Ovary (tissue), 9 donors: Measurements from ENCODE around the gene ENTR1. TPM values are rescaled to one million over a fixed set of nuclear protein-coding genes. Genes with fewer than 3 reads are reported as not detected.

Experiments used
- DNase-seq, 5 donors: peaks; one replicate each; pipeline ENCODE4 v3.0.0-alpha.2; 2019 to 2020
- H3K27ac ChIP-seq, 2 donors: fragments of 200-600 bp; one replicate each; pipeline versions ENCODE4 v1.5.1 to v1.8.0; 2019 to 2022
- H3K27me3 ChIP-seq: fragments of 200-600 bp; one replicate; pipeline ENCODE4 v1.8.0; 2022
- H3K36me3 ChIP-seq: fragments of 200-600 bp; sonication (generic); one replicate; pipeline ENCODE4 v1.5.1; 2019
- H3K4me1 ChIP-seq: one replicate; pipeline ENCODE4 v1.8.1; 2013; ENCODE audit warnings: mild to moderate bottlenecking, moderate library complexity; ENCODE audit not compliant: insufficient read depth
- H3K4me3 ChIP-seq: fragments of 200-600 bp; sonication (generic); one replicate; pipeline ENCODE4 v1.5.1; 2017
- H3K9me3 ChIP-seq, 2 donors: fragments of 200-600 bp in 1 of 2; sonication (generic) in 1 of 2; one replicate each; pipeline versions ENCODE4 v1.5.1 to v1.8.1; 2013 to 2019; ENCODE audit warnings: mild to moderate bottlenecking in 1 of 2, moderate library complexity in 1 of 2
- CTCF ChIP-seq, 3 donors: fragments of 450-650 bp in 2 of 3; fragments of 200-600 bp in 1 of 3; IDR thresholded peaks; one replicate each; pipeline versions ENCODE4 v1.5.1 to v1.8.0; 2016 to 2022; ENCODE audit warnings: antibody characterized with exemption in 3 of 3, mild to moderate bottlenecking in 1 of 3
- EP300 ChIP-seq: sonication (generic); formaldehyde crosslinking; IDR thresholded peaks from one replicate; pipeline ENCODE4 v1.6.1; 2017; ENCODE audit warnings: antibody characterized with exemption
- POLR2A ChIP-seq: fragments of 450-650 bp; IDR thresholded peaks from one replicate; pipeline ENCODE4 v1.6.1; 2017; ENCODE audit warnings: antibody characterized with exemption, mild to moderate bottlenecking, moderate library complexity
- WGBS, 3 donors: extraction: QIAGEN DNeasy Blood & Tissue Kit in 1 of 3; methylation state at CpG; one replicate each; pipeline versions ENCODE4 v1.1.5 to v1.1.7; 2013 to 2017; 5-methylcytosine and 5-hydroxymethylcytosine counted together
- intact Hi-C, 4 donors: fragments of 100-400 bp; cut with DNase I; formaldehyde crosslinking; loops; one replicate each; pipeline versions ENCODE4 v1.11.0 to v1.15.1; 2022 to 2023
- polyA plus RNA-seq, 2 donors: library from polyadenylated mRNA; stranded (reverse); fragments of 200-250 nt in 1 of 2; fragments of 350-450 nt in 1 of 2; fragmentation: Illumina TruSeq in 1 of 2; extraction: RNeasy Lipid Tissue Mini Kit (QIAGEN cat#74804) in 1 of 2; gene quantifications; one replicate each; pipeline ENCODE4 v1.2.3, GENCODE V29; 2013 to 2014
- total RNA-seq, 7 donors: library from RNA; depleted of rRNA in 2 of 7; stranded (reverse); fragments of >200 nt in 2 of 7; fragmentation: NEBNext Ultra II Directional in 3 of 7; extraction: Animal tissue kit (Norgen Biotek cat#: 25700) in 3 of 7; gene quantifications; one replicate each; pipeline versions ENCODE4 v1.1.0 to v1.2.4, GENCODE V29; 2016 to 2023
- donor health status: DM: no; HTN: no; CAD: no; lungs with moderate emphysema.
- donor health status: DM: no; HTN: no; CAD: no.
- donor health status: Bipolar disorder and iron deficiency.
- donor health status: DM: yes; HTN: yes; CAD: no.
- donor health status: DM: no; HTN: no; CAD: no.
- donor health status: DM: yes; HTN: yes; CAD: no.

Gene ENTR1
- total and polyA plus RNA-seq, 9 donors: 19.3 to 52.5 (median 27.2) TPM

GRCh38 chr9:136394312-136395019, 15.9 kb downstream of the ENTR1 start:
- Histone ChIP-seq H3K27ac (no peak overlapping the region), H3K9me3 (no peaks in the 10 kb centered on the region), H3K4me3 (no peak overlapping the region), H3K4me1 (peaks cover 9% of the 10 kb centered on the region), H3K36me3 (no peaks in the 10 kb centered on the region), H3K27me3 (no peaks in the 10 kb centered on the region)
- intact Hi-C loops: no loop called here
- TF ChIP-seq CTCF (IDR thresholded peaks at IDR 0.05): no peak
- no peak for TF ChIP-seq POLR2A
- TF ChIP-seq EP300: no peak
- 91 to 95% (median 93%) methylated on average over 21 of the region's 21 CpGs for WGBS, 3 donors
- DNase-seq: no peak

- WGBS, 3 donors: 84% methylated on average over 17 of the region's 17 CpGs
- Histone ChIP-seq H3K4me1 (no peaks in the 10 kb centered on the region), H3K27ac (no peak overlapping the region), H3K4me3 (no peak overlapping the region), H3K9me3 (no peaks in the 10 kb centered on the region), H3K36me3 (no peaks in the 10 kb centered on the region), H3K27me3 (no peaks in the 10 kb centered on the region)
- TF ChIP-seq EP300: no peak
- TF ChIP-seq POLR2A: no peak
- TF ChIP-seq CTCF (IDR thresholded peaks at IDR 0.05): no peak
- DNase-seq: peak in 1 of 5 donors; percentile 19
- intact Hi-C loops: no loop called here
Measured at GRCh38 chr9:136393531-136393930, 16.9 kb downstream of the ENTR1 start.

GRCh38 chr9:136392538-136393449, 17.6 kb downstream of the ENTR1 start:
- TF ChIP-seq POLR2A (no peak), EP300 (no peak), CTCF (IDR thresholded peaks at IDR 0.05) (no peak)
- Histone ChIP-seq H3K4me3 (no peak overlapping the region), H3K9me3 (no peaks in the 10 kb centered on the region), H3K36me3 (no peaks in the 10 kb centered on the region), H3K27ac (no peak overlapping the region), H3K27me3 (no peaks in the 10 kb centered on the region), H3K4me1 (no peaks in the 10 kb centered on the region)
- intact Hi-C loops: no loop called here
- DNase-seq: no peak
- WGBS, 3 donors: 83 to 88% (median 87%) methylated on average over 21 of the region's 21 CpGs

- H3K9me3 ChIP-seq: no peaks in the 10 kb centered on the region
- no peaks in the 10 kb centered on the region for H3K4me1 ChIP-seq
- no peaks in the 10 kb centered on the region for H3K27me3 ChIP-seq
- TF ChIP-seq EP300: no peak
- TF ChIP-seq POLR2A: no peak
- no peak for TF ChIP-seq CTCF (IDR thresholded peaks at IDR 0.05)
- no peak for DNase-seq
- H3K4me3 ChIP-seq: no peak overlapping the region
- intact Hi-C loops: no loop called here
- WGBS, 3 donors: 84 to 88% (median 88%) methylated on average over 28 of the region's 28 CpGs
- H3K36me3 ChIP-seq: no peaks in the 10 kb centered on the region
- no peak overlapping the region for H3K27ac ChIP-seq
Measured at GRCh38 chr9:136391737-136392537, 18.5 kb downstream of the ENTR1 start.
